ENCODE results near the gene MGME1.

The MGME1 gene

GRCh38 chr20:17968366-17969277 lies at the start of gene MGME1, which contains the start of gene SNX5:
Gene MGME1, plus strand, starts transcription at chr20:17969018. Its CDS starts 842 bp downstream, at chr20:17969860.
Gene SNX5, minus strand, starts transcription at chr20:17968794. Its CDS starts 369 bp downstream, at chr20:17968425.
- DNase-seq (ENCODE audit: low read depth in 2 of 2): peak; percentile 96 to 98

GRCh38 chr20:17919149-17919548 lies 49.7 kb upstream of the MGME1 start:
- DNase-seq (ENCODE audit: low read depth in 2 of 2): no peak

- DNase-seq (ENCODE audit: low read depth in 2 of 2): no peak
These were observed 47.0 kb upstream of the MGME1 start for GRCh38 chr20:17921774-17922173.

- DNase-seq (ENCODE audit: low read depth in 2 of 2): no peak
These were observed 43.5 kb upstream of the MGME1 start for GRCh38 chr20:17925141-17925939.

GRCh38 chr20:17925940-17926300 lies 42.9 kb upstream of the MGME1 start:
- no peak for DNase-seq (ENCODE audit: low read depth in 2 of 2)

GRCh38 chr20:17928211-17928611 lies 40.6 kb upstream of the MGME1 start:
- DNase-seq (ENCODE audit: low read depth in 2 of 2): no peak

- DNase-seq (ENCODE audit: low read depth in 2 of 2): no peak
These were observed 40.0 kb upstream of the MGME1 start for GRCh38 chr20:17928633-17929311.

GRCh38 chr20:17931513-17931912 lies 37.3 kb upstream of the MGME1 start:
- no peak for DNase-seq (ENCODE audit: low read depth in 2 of 2)

- DNase-seq (ENCODE audit: low read depth in 2 of 2): no peak
These were observed 36.4 kb upstream of the MGME1 start for GRCh38 chr20:17932396-17932795.

- DNase-seq (ENCODE audit: low read depth in 2 of 2): no peak
These were observed 35.7 kb upstream of the MGME1 start for GRCh38 chr20:17933121-17933520.

GRCh38 chr20:17933711-17934110 lies 35.1 kb upstream of the MGME1 start:
- no peak for DNase-seq (ENCODE audit: low read depth in 2 of 2)

- DNase-seq (ENCODE audit: low read depth in 2 of 2): no peak
These were observed 34.5 kb upstream of the MGME1 start for GRCh38 chr20:17934141-17934862.

GRCh38 chr20:17935186-17935585 lies 33.6 kb upstream of the MGME1 start:
- no peak for DNase-seq (ENCODE audit: low read depth in 2 of 2)

GRCh38 chr20:17935761-17936160 lies 33.1 kb upstream of the MGME1 start:
- DNase-seq (ENCODE audit: low read depth in 2 of 2): no peak

GRCh38 chr20:17936286-17936760 lies 32.5 kb upstream of the MGME1 start:
- no peak for DNase-seq (ENCODE audit: low read depth in 2 of 2)

- no peak for DNase-seq (ENCODE audit: low read depth in 2 of 2)
These were observed 31.8 kb upstream of the MGME1 start for GRCh38 chr20:17936761-17937732.

GRCh38 chr20:17938871-17939619 lies 29.8 kb upstream of the MGME1 start:
- peak; percentile 16 to 27 for DNase-seq (ENCODE audit: low read depth in 2 of 2)

- DNase-seq (ENCODE audit: low read depth in 2 of 2): no peak
These were observed 29.1 kb upstream of the MGME1 start for GRCh38 chr20:17939622-17940223.
